Measurements from ENCODE around the gene PARP14.

DNA sequence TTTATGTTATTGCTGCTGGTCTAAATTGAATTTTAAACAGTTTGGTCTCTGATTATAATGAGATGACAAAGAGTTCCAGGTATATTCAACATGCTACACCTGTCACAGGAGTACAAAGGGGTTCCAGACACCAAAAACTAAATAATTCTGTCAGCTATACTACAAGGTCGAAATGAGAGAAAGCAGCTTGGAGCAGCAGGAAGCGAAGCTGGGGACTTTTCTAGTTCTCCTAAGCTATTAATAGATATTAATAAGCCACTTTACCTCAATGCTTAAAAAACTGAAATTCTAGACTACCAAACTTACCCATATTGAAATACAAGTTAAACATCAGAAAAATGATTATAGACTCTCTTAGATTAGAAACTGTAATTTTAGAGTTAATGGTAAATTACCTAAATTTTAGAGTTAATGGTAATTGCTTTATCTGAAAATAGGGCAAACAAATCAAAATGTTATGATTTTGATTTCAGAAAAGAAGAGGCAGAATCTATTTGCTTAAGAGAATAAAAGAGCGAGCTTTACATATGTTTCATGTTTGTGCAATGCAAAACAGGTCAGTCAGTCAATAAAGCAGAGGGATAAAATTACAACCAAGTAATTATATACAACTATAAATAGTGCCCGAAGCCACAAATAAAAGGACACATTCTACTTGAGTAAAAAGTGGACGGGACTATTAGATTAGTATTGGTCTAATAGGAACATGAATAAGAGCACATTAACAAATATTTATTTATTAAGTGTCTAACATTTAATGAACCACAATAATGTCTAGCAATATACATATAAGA, 96.2 kb downstream of the PARP14 start:
- TF ChIP-seq, protein P1, sequence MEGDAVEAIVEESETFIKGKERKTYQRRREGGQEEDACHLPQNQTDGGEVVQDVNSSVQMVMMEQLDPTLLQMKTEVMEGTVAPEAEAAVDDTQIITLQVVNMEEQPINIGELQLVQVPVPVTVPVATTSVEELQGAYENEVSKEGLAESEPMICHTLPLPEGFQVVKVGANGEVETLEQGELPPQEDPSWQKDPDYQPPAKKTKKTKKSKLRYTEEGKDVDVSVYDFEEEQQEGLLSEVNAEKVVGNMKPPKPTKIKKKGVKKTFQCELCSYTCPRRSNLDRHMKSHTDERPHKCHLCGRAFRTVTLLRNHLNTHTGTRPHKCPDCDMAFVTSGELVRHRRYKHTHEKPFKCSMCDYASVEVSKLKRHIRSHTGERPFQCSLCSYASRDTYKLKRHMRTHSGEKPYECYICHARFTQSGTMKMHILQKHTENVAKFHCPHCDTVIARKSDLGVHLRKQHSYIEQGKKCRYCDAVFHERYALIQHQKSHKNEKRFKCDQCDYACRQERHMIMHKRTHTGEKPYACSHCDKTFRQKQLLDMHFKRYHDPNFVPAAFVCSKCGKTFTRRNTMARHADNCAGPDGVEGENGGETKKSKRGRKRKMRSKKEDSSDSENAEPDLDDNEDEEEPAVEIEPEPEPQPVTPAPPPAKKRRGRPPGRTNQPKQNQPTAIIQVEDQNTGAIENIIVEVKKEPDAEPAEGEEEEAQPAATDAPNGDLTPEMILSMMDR (IDR thresholded peaks at IDR 0.05) = no peak
- TF ChIP-seq POLR2A (IDR thresholded peaks at IDR 0.05) = no peak

All from stomach (tissue), 4 donors.